ELR (cell line): ENCODE results near the gene CDH20.

Source experiments
- DNase-seq: peaks from one replicate; pipeline ENCODE4 v3.0.0-alpha.2; 2015; ENCODE audit warnings: low read depth

The CDH20 gene

DNA sequence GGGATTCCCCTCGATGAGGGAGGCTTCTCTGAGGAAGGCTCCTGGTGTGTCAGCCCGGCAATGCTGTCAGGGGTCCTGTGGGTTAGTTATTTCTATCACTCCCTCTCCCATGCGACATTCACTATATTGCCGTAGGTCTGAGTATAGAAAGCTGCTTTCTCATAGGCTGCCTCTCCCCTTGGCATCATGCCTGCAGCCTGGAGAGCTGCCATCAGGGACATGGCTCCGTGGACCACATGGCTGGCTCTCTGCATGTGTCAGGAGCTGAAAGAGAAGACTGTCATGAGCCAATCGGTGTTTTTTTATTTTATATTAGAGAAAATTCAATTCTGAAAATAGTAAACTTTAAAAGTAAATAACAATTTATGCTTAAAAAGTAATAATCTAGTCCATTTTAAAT lies 198.0 kb downstream of the CDH20 start:
- DNase-seq, result no peak

DNA sequence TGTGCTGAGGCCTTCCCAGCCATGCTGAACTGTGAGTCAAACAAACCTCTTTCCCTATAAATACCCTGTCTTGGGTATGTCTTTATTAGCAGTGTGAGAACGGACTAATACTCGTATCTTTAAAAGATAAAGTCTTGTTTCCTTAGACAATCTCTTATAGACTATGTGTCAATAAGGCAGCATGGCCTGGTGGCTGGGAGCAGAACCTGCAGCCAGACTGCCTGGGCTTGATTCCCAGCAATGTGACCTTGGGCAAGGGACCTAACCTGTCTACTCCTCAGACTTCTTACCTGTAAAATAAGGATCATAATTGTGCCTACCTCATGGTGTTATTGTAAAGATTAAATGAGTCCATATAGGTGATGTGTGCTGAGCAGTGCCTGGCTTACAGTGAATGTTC lies 198.7 kb downstream of the CDH20 start:
- no peak for DNase-seq

DNA sequence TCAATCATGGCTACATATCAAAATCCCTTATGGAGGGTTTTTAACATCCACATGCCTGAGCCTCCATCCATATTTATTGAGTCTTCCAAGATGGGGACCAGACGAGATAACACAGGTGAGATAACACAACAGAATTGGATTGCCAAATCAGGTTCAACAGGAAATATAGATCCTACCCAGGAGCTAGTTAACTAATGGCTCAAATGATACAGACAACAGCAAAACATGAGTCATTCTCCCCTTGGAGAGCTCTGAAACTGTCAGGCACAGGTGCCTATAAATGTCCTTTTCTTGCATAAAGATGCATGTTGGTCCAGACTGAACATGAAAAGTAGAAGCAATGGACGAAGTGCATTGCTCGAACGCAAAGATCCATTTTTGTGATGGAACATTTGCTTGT lies 202.2 kb downstream of the CDH20 start:
- DNase-seq, result no peak

DNA sequence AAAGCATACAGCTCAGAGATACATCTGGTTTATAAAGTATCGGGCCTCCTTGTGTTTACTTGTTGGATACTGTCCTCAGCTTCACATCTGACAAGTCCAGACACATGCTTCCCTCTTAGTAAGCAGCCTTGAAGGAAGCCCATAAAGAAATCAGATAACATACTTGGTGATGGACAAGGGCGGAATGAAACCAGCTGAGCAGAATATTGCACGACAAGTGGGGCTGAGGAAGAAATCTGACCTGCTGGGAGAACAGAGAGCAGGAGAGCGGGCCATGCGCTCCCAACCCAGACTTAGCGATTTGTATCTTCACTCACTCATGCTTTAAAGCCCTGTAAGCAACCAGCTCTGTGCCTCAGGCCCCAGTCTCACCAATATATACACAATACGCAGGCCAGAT lies 208.4 kb downstream of the CDH20 start:
- no peak for DNase-seq

DNA sequence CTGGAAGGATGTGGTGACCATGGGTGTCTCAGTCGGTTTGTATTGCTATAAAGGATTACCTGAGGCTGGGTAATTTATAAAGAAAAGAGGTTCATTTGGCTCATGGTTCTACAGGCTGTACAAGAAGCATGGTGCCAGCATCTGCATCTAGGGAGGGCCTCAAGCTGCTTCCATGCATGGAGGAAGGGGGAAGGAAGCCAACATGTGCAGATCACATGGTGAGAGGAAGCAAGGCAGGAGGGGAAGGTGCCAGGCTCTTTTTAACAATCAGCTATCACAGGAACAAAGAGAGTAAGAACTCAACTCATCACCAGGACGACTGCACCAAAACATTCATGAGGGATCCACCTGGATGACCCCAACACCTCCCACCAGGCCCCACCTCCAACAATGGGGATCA lies 209.4 kb downstream of the CDH20 start:
- DNase-seq, result no peak

DNA sequence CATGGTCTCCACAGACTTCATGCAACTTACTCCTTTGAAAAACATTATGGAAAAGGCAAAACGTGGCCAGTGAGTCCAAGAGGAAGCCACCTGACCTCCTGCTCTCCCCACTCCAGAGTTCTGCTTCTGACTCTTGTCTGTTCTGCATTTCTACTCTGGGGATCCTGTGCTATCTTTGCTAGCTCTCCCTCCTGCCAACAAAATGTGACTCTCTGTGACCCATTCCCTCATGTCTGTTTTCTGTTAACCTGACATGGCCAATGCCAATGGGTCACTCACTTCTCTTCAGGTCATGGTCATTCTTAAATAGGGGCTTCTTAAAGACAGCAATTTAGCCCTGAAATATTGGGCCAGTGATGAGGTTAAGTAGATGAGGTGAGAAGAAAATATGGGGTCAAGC lies 210.3 kb downstream of the CDH20 start:
- DNase-seq, result no peak

DNA sequence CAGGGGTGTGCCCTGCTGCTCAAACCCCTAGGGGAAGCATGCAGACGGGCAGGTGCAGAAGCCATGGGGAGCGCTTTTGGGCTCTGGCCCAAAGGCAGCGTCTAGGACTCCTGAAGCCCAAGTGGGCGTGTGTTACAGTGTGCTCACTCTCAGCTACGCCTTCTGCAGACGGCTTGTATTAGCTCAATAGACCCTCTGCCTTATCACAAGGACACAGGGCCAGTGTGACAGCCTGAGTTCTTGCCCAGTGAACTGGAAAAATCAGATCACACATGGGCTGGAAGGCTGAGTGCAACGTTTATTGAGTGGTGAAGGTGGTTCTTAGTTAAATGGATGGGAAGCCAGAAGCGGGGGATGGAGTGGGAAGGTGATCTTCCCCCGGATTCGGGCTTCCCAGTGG lies 210.9 kb downstream of the CDH20 start:
- no peak for DNase-seq

DNA sequence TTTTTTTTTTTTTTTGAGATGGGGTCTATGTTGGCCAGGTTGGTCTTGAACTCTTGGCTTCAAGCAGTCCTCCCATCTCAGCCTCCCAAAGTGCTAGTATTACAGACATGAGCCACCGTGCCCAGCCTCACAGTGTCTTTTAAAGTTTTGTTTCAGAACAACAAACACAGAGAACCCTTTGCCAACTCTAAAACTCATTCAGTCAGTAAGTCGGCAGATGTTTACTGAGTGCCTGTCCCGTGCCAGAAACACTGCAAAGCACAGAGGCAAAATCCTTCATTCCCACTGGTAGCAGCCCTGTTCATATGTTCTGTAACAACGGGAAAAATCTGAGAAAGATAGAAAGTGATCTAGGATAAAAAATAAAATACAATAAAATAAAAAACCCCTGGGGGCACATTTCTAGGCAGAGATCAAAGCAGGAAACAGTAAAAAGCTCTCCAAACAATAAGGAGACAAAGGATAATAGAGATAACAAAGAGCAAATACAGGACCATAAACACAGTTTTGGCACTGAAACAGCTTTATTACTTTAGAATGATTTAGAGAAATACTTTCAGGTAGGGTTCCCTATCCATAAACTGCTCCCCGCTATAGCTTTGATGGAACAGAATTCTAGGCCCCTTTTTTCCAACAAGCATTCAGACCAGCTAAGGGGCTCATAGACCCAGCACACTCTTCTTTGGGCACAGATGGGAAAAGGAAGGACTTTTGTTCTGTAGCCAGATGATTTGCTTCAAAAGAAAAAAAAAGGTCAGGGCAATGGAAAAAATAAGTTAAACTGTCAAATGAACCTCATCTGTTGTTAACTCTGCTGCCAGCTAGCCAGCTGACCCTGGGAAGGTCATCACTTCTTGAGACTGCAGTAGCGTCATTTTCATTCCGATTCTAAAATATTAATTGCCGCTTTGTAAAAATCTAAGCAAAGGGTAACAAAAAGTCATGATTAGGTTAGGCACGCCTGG lies 212.3 kb downstream of the CDH20 start:
- no peak for DNase-seq

DNA sequence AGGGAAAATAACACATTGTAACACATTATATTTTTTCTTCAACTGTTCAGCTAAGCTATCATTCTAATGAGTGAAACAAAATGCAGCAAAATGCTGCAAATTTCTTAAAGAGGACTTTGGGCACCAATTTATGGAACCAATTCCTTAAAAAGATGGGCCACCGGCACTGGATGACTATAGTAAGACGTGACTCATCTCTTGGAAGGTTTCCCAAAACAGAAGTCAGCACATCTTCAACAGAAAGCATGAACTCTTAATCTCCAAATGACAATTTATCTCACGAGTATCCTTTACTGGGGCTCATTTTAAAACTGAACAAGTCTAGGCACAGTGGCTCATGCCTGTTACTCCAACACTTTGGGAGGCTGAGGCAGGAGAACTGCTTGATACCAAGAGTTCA lies 213.4 kb downstream of the CDH20 start:
- peak; percentile 84 for DNase-seq

DNA sequence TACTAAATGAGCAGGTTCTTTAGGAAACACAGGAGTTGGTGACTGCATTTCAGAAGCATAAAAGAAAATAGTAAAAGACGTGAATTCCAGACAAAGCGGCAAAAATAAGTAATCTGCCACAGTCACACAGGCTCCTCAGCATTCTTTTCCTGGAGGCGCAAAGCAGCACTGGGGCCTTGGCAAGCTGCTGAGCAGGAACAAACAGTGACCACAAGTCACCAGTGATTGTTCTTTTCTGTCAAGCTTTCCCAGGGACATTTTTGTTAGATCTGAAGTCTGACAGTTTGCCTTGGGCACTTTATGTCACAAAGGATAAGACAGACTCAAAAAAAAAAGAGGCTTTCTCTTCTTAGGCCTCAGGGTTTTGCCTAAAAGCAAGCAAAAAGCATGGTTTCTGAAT lies 216.2 kb downstream of the CDH20 start:
- DNase-seq, result no peak

DNA sequence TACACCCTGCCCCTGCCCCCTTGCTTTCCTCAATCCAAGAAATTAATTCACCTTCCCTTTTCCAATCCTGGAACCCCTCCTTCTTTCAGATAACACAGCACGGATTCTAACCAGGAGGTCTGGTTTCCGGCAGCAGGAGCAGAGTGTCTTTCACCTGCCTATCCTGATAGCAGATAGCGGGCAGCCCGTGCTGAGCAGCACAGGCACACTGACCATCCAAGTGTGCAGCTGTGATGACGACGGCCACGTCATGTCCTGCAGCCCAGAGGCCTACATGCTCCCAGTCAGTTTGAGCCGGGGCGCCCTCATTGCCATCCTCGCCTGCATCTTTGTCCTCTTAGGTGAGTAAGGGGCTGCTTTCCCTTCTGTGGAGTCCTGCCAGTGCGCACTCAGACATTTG lies 216.7 kb downstream of the CDH20 start:
- no peak for DNase-seq

DNA sequence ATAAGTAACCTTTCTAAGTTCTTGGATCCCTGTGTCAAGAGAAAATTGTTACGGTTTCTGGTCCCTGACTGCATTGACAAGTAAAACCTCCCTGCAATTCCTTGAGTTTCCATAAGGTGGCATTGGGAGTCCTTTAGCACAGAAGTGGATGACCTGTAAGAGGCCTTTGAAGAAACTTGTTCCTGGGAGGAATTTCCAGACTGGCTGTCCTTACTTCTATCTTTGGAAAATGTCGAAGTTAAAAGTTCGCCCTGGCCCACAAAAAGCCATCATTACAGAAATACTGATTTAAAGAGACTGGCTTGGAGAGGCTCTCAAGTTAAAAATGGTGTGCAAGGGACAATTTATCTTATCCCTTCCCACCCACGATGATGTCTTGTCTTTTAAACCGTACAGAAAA lies 218.4 kb downstream of the CDH20 start:
- peak; percentile 86 for DNase-seq

DNA sequence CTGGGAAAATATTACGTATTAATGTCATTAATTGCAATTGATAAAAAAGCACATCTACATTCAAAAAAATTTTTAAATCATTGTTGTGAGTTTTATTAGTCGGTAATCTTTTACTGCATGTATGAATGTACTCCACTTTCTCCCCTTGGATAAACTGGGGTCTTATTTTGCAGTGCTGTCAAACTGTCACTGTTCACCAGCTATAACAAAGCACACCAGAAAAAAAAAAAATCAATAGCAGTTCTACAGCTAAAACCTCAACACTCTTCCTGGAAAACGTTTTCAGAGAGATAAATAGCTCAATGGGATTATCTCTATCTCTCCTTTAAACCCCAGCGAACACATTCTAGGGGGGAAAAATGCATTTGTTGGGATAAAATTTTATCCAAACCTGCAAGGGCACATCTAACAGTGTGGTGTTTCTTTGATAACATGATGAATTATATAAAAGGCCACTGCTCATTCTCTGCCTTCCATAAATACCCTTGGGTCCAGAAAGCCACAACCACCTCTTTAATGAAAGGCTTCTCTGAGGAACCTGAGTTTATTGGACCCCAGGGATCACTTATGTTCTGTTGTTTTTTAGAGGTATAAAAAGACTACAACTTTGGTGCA lies 219.9 kb downstream of the CDH20 start:
- no peak for DNase-seq

DNA sequence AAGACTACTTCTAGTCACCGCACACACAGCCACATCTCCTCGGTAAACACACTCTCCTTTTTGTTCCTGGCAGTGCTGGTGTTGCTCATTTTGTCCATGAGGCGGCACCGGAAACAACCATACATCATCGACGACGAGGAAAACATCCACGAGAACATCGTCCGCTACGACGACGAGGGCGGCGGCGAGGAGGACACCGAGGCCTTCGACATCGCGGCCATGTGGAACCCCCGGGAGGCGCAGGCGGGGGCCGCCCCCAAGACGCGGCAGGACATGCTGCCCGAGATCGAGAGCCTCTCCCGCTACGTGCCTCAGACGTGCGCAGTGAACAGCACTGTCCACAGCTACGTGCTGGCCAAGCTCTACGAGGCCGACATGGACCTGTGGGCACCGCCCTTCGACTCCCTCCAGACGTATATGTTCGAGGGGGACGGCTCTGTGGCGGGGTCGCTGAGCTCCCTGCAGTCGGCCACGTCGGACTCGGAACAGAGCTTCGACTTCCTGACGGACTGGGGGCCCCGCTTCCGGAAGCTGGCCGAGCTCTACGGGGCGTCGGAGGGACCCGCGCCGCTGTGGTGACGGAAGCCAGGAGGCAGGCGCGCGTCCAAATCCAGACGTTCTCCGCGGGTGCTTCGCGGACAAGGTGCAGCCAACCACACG lies 221.0 kb downstream of the CDH20 start:
- DNase-seq, result no peak

DNA sequence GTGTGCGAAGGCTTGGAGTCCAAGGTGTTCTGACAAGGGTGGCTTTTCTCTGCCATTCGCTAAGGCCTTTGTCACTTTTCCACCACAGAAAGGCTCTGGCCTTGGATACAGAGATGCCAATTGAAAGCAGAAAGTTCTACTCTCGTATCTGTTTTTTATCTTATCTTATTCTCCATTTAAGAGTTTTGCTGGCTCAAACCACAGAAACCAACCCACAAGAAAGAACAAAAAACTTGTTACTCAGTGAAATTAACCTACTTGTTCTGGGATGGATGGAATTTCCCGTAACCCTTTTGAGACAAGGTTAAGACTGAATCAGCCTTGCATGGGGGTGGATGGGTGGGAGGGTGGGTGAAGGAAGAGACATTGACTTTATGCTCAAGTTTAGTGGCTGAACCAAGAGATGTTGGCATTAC lies 221.7 kb downstream of the CDH20 start:
- DNase-seq, result no peak

DNA sequence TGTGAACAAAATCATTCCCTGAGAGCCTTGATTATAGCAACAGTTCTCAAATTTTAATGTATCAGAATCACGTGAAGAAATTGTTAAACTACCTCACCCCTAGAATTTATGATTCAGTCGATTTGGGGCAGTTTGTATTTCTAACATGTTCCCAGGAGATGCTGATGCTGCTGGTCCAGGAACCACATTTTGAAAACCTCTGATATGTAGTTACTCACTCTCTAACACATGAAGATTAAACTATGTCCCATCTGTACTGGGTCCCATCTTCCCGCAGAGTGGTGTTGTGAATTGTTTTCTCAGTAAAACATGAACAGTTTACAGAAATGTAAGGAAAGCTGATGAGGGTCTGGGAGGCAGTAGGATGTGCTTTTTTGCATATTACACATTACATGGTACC lies 223.1 kb downstream of the CDH20 start:
- DNase-seq, result no peak

DNA sequence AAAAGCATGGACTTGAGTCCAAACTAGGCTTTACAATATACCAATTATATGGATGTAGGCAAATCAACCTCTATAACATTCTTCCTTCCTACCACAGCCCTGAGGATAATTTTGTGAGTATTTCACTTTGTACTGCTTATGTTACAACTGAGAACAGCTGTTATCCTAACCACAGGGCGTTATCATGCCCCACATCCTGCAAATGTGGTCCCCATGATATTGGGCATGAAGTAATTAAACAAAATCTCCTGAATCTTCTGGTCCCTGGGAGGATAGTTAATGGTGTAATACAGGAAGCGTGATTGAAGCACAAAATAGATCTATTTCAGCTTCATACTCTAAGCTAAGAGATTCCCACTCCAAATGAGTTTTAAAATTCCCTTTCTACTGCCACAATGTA lies 223.6 kb downstream of the CDH20 start:
- no peak for DNase-seq

DNA sequence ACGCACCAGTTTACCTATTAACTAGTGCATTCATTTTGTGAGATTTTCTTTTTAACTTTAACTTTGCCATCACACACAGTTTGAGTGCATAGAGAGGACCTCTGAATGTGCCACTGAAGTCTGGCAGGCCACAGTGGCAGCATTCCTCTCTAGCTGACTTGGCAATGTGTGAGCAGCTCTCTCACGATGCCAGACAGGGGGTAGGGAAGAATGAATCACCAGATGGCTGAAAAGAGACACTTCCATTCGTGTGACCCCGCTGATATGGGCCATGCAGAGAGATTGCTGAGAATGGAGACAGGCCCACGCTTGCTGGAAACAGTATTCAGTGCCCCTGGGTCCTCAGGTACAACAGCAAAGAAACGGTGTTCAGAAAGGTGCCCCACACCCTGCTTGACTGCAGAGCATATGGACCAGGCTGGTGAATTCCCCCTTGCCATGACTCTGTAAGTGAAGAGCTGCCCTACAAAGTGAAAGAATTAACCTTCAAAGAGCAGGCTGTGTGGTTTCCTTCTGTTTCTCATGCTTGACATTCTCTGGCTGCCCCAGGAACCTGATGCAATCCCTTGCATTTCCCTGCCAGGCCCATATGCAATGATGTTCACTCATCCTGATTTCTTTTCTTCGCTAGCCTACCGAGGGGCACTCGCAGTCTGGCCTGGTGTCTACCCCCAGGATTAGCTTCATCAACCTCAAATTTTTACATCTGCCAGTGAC lies 236.1 kb downstream of the CDH20 start:
- DNase-seq, result peak; percentile 63

DNA sequence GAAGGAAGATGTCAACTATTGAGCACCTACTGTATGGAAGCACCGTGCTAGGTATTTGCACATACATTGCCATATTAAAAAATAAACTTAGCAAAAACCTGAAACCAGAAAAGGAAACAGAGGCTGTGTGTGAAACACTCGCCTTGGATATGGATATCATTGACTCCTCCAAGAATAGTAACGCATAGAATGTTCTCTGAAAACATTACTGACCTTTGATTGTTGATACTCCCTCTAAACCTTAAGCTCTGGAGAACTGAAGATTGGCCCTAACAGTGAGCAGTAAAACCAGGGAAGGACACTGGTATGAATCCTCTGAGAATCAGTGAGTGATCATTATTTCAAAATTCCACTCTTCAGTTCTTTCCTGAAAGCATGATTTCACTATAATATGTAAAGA lies 236.8 kb downstream of the CDH20 start:
- DNase-seq, result no peak

DNA sequence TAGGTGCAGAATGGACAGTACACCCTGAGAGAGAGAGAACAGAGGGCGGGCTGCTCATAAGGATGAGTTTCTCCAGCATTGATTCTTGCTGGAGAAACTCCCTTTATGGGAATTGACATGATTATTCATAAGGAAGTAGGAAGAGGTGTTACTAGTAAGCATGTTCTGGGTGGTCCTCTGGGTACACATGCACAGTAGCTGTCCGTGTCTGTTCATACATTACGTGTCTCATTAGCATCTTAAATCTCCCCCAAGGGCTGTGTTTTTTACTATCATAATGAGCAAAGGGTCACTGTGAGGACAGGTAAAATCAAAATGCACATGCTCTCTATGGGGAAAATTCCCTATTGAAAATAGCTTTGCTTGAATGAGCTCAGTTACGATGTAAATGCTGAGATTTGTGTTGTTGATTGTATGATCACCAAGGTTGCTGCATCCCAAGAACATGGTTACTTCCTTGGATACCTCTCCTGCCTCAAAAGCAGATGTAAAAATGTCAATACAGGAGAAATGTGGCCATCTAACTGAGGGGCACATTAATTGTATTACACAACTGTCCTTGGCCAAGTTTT lies 238.9 kb downstream of the CDH20 start:
- no peak for DNase-seq

DNA sequence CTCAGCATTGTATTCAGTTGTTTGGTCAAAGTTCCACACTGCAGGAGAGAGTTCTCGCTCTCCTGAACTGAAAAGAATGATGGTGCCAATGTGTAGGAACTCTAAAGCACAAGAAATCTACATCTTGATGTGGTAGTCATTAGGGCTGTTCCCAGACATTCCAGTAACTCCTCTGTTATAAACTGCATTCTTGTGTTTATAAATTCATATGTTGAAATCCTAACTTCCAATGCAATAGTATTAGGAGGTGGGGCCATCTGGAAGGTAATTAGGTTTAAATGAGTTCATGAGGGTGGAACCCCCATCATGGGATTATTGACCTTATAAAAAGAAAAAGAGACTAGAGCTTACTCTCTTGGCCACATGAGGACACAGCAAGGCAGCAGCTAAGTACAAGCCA lies 239.6 kb downstream of the CDH20 start:
- no peak for DNase-seq

DNA sequence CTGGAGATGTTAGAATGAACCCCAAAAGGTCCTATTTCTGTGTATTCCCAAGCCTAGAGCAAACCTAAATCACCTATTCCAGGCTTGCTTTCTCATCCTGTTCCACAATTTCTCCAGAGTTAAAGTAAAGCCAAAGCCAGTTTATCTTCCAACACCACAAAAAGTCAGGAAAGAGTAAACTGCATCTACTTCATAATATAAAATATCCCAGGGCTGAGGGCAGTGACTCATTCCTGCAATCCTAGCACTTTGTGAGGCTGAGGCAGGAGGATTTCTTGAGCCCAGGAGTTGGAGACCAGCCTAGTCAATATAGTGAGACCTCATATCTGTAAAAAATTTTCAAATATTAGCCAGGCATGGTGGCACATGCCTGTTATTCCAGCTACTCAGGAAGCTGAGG lies 241.4 kb downstream of the CDH20 start:
- DNase-seq, result no peak
